Peyer's patch (tissue), 4 donors: ENCODE data around the gene LIMCH1. TPM values are rescaled to one million over a fixed set of nuclear protein-coding genes. Genes with fewer than 3 reads are reported as not detected.

Experiments used
- DNase-seq, 3 donors: peaks; one replicate each; pipeline ENCODE4 v3.0.0-alpha.2; 2017 to 2019
- H3K27ac ChIP-seq, 4 donors: fragments of 200-600 bp; sonication (generic); one replicate each; pipeline ENCODE4 v1.5.1; 2016 to 2019
- H3K27me3 ChIP-seq, 2 donors: fragments of 200-600 bp; sonication (generic); one replicate each; pipeline ENCODE4 v1.5.1; 2019
- H3K36me3 ChIP-seq, 3 donors: fragments of 200-600 bp; sonication (generic); one replicate each; pipeline ENCODE4 v1.5.1; 2016 to 2019
- H3K4me1 ChIP-seq, 4 donors: fragments of 200-600 bp; sonication (generic); one replicate each; pipeline ENCODE4 v1.5.1; 2016 to 2019
- H3K4me3 ChIP-seq, 4 donors: fragments of 200-600 bp; sonication (generic); 1 replicate in 3 of 4; 2 replicates in 1 of 4; pipeline ENCODE4 v1.5.1; 2016 to 2019; ENCODE audit warnings: mild to moderate bottlenecking in 1 of 4
- H3K9me3 ChIP-seq, 4 donors: fragments of 200-600 bp; sonication (generic); one replicate each; pipeline ENCODE4 v1.5.1; 2016 to 2019; ENCODE audit warnings: mild to moderate bottlenecking in 1 of 4
- POLR2A ChIP-seq, 2 donors: fragments of 450-650 bp; IDR thresholded peaks; one replicate each; pipeline ENCODE4 v1.5.1; 2017; ENCODE audit warnings: antibody characterized with exemption in 2 of 2, mild to moderate bottlenecking in 2 of 2, moderate library complexity in 2 of 2
- total RNA-seq, 4 donors: library from RNA; depleted of rRNA; stranded (reverse); fragments of >200 nt; gene quantifications; one replicate each; pipeline ENCODE4 v1.1.0, GENCODE V29; 2016
- TF ChIP-seq, protein P1 (sequence below), 6 experiments: fragments of 450-650 bp in 4 of 6; fragments of 200-600 bp in 2 of 6; sonication (generic) in 1 of 6; IDR thresholded peaks; one replicate each; pipeline ENCODE4 v1.5.1; 2017 to 2019; ENCODE audit warnings: antibody characterized with exemption in 6 of 6, mild to moderate bottlenecking in 3 of 6, moderate library complexity in 1 of 6

Gene LIMCH1
- total RNA-seq, 4 donors from 2014 or later: 11.1 to 56.9 (median 20.4) TPM

DNA sequence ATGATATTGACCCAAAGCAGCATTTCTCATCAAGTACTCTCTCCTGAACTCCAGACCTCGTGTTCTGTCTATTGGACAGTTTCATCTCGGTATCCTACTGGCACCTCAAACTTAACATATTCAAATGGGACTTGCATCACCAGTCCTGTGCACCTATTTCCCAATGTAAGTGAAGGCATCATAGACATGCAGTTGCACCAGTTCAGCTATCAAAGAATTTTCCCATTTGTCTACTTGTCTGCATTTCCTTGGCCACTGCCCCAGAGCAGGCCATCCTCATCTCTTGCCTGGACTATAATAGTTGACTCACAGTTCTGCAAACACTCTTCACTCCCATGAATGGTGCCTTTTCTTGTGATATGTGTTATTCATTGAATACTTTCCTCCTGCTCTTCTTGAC lies 11.3 kb upstream of the LIMCH1 start:
- TF ChIP-seq, protein P1, sequence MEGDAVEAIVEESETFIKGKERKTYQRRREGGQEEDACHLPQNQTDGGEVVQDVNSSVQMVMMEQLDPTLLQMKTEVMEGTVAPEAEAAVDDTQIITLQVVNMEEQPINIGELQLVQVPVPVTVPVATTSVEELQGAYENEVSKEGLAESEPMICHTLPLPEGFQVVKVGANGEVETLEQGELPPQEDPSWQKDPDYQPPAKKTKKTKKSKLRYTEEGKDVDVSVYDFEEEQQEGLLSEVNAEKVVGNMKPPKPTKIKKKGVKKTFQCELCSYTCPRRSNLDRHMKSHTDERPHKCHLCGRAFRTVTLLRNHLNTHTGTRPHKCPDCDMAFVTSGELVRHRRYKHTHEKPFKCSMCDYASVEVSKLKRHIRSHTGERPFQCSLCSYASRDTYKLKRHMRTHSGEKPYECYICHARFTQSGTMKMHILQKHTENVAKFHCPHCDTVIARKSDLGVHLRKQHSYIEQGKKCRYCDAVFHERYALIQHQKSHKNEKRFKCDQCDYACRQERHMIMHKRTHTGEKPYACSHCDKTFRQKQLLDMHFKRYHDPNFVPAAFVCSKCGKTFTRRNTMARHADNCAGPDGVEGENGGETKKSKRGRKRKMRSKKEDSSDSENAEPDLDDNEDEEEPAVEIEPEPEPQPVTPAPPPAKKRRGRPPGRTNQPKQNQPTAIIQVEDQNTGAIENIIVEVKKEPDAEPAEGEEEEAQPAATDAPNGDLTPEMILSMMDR (IDR thresholded peaks at IDR 0.05): no peak
- TF ChIP-seq POLR2A (IDR thresholded peaks at IDR 0.05): no peak
- Histone ChIP-seq H3K27ac (no peak overlapping the region), H3K27me3 (no peaks in the 10 kb centered on the region), H3K9me3 (no peaks in the 10 kb centered on the region), H3K36me3 (no peaks in the 10 kb centered on the region), H3K4me1 (no peaks in the 10 kb centered on the region), H3K4me3 (no peak overlapping the region)
- no peak for DNase-seq

DNA sequence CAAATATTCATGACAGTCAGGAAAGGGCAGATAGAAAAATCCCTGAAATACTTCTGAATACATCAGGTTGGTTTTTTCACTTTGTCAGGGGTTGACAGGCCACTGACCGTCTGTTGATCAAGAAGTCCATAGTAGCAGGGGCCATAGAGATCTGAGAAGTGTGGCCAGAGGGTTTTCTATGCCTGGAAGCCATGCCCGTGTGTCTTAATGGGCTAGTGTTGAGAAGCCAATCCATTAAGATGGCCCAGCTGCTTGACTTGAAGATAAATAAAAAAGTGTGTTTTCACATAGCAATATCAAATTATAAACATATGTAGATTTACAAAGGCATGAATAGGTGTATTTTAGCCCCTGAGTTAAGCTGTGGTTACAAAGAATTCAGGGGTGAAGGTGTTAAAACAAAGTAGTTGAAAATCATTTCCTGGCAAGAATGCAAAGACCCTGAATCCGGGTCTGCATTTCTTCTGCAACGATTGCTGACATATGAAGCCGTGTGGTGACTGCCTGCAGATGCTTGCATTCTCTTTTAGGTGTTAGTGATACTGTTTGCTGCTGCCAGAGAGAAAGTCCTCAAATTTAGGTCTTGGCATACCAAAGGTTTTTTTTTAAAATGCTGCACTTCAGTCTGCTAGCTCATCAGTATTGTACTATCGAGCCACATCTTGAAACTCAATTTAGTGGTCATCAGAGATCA lies 9.3 kb upstream of the LIMCH1 start:
- no peak for TF ChIP-seq POLR2A (IDR thresholded peaks at IDR 0.05)
- TF ChIP-seq, protein P1 (IDR thresholded peaks at IDR 0.05): no peak
- H3K9me3 ChIP-seq: no peaks in the 10 kb centered on the region

DNA sequence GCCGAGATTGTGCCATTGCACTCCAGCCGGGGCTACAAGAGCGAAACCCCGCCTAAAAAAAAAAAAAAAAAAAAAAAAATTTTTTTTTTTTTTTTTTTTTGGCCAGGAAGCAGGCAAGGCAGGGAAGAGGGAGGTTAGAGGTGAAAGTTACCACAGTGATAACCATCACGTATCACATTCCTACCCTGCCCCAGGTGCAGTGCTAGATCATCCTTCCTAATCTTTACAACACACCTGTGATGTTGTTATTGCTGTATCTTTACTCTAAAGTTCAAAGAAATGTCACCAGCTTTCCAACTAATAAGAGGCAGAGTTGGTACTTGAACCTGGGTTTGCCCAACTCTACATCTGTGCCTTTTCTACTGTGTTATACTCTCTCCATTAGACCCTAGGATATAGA lies 7.2 kb upstream of the LIMCH1 start:
- H3K27ac ChIP-seq: no peak overlapping the region

More for the DNA sequence above, 9.3 kb upstream of the LIMCH1 start:
- H3K27ac ChIP-seq: no peak overlapping the region
- no peak for DNase-seq
- no peaks in the 10 kb centered on the region for H3K27me3 ChIP-seq
- H3K36me3 ChIP-seq: no peaks in the 10 kb centered on the region
- no peak overlapping the region for H3K4me3 ChIP-seq
- no peaks in the 10 kb centered on the region for H3K4me1 ChIP-seq

DNA sequence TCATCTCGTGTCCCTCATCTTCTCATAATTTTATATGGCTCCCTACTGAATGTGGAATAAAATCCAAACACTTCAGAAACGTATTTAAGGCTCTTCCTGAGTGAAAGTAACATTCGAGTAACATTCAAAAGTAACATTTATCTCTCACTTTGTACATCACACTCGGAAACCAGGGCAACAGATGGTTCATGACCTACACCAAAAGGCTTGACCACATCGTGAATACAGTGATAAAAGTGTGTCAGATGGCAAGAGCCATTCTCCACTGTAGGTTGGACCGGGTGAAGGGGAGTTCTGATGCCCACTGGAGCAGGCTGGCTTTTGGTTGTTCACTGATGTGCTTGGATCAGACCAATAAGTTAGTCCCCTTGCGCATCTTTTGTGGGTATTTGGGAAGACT lies 5.6 kb upstream of the LIMCH1 start:
- Histone ChIP-seq H3K27ac (no peak overlapping the region), H3K4me3 (no peak overlapping the region), H3K4me1 (no peaks in the 10 kb centered on the region), H3K9me3 (no peaks in the 10 kb centered on the region), H3K27me3 (no peaks in the 10 kb centered on the region), H3K36me3 (no peaks in the 10 kb centered on the region)
- TF ChIP-seq, protein P1 (IDR thresholded peaks at IDR 0.05): no peak
- TF ChIP-seq POLR2A (IDR thresholded peaks at IDR 0.05): no peak
- DNase-seq: no peak

More for the DNA sequence above, 7.2 kb upstream of the LIMCH1 start:
- Histone ChIP-seq H3K9me3 (no peaks in the 10 kb centered on the region), H3K4me3 (no peak overlapping the region), H3K27me3 (no peaks in the 10 kb centered on the region), H3K4me1 (no peaks in the 10 kb centered on the region), H3K36me3 (no peaks in the 10 kb centered on the region)
- TF ChIP-seq, protein P1 (IDR thresholded peaks at IDR 0.05): no peak
- TF ChIP-seq POLR2A (IDR thresholded peaks at IDR 0.05): no peak
- DNase-seq: no peak

DNA sequence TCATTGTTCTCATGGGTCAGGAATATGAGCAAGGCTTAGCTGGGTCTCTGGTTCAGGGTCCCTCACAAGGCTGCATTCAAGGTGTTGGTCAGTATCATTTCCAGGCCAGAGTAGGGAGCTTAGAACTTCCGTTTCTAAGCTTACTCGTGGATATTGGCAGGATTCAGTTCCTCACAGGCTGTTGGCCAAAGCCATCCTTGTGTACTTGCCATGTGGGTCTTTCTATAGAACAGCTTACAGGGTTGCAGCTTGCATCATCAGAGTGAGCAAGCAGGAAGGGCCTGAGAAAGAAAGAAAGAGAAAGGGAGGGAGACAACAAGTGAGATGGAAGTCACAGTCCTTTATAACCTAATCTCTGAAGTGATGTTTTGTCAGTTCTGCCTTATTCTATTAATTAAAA lies 5.1 kb upstream of the LIMCH1 start:
- no peak for DNase-seq
- no peaks in the 10 kb centered on the region for H3K36me3 ChIP-seq
- no peaks in the 10 kb centered on the region for H3K27me3 ChIP-seq
- no peaks in the 10 kb centered on the region for H3K9me3 ChIP-seq
- no peak overlapping the region for H3K4me3 ChIP-seq
- no peaks in the 10 kb centered on the region for H3K4me1 ChIP-seq
- no peak overlapping the region for H3K27ac ChIP-seq
- TF ChIP-seq POLR2A (IDR thresholded peaks at IDR 0.05): no peak
- TF ChIP-seq, protein P1 (IDR thresholded peaks at IDR 0.05): no peak
